IMR-90 (cell line): Measurements from ENCODE around the gene FSTL3. TPM values are rescaled to one million over a fixed set of nuclear protein-coding genes. Genes with fewer than 3 reads are reported as not detected.
"Not testable (repeated sequence)": the region's sequence is repeated elsewhere in the genome, so short reads cannot be mapped to it uniquely, and the experiment has no call there.

Experiments
- ATAC-seq: fragments of 200-7000 bp; cut with Tn5 transposase; 2 replicates; pipeline ENCODE4 v1.9.1; 2020; ENCODE audit warnings: low read depth, mild to moderate bottlenecking, moderate library complexity
- BruUV-seq: library from RNA; stranded (reverse); fragments of 400-500 nt; replicated peaks from 2 replicates; lab custom pipeline; 2021; lab: Mats Ljungman, UMichigan
- CTCF ChIA-PET: fragments of 300-600 bp; formaldehyde crosslinking; extraction: SDS; loops from one replicate; lab custom pipeline; 2021; ENCODE audit warnings: antibody characterized with exemption; lab: Yijun Ruan, JAX
- POLR2A ChIA-PET: fragments of 300-600 bp; sonication (Branson Sonifier 250); formaldehyde crosslinking; loops from one replicate; lab custom pipeline; 2022; ENCODE audit warnings: antibody characterized with exemption; ENCODE audit not compliant: unreplicated experiment; lab: Charles Lee
- DNase-seq: peaks from one replicate; pipeline ENCODE4 v3.0.0; 2013
- H2AFZ ChIP-seq: replicated peaks from 2 replicates; pipeline ENCODE3; 2013; ENCODE audit warnings: low read length, mild to moderate bottlenecking; ENCODE audit not compliant: poor library complexity
- H2AK5ac ChIP-seq: 2 replicates; pipeline ENCODE4 v1.6.1; 2013; ENCODE audit warnings: low read depth, low read length, inconsistent platforms
- H2AK9ac ChIP-seq: replicated peaks from 2 replicates; pipeline ENCODE3; 2013; ENCODE audit warnings: mild to moderate bottlenecking, low read depth, low read length, moderate library complexity; ENCODE audit not compliant: poor library complexity
- H2BK120ac ChIP-seq: 2 replicates; pipeline ENCODE4 v1.6.1; 2013; ENCODE audit warnings: low read depth, low read length, inconsistent platforms
- H2BK15ac ChIP-seq: 3 replicates; pipeline ENCODE4 v1.6.1; 2013; ENCODE audit warnings: low read depth, low read length, inconsistent platforms
- H2BK20ac ChIP-seq: 2 replicates; pipeline ENCODE4 v1.6.1; 2013; ENCODE audit warnings: low read depth, mild to moderate bottlenecking, inconsistent platforms, low read length, moderate library complexity
- H2BK5ac ChIP-seq: 2 replicates; pipeline ENCODE4 v1.6.1; 2013; ENCODE audit warnings: mild to moderate bottlenecking, low read depth, low read length, inconsistent platforms; ENCODE audit not compliant: poor library complexity, severe bottlenecking
- H3K14ac ChIP-seq: replicated peaks from 2 replicates; pipeline ENCODE4 v1.6.1; 2013; ENCODE audit warnings: low read depth, low read length, inconsistent platforms
- H3K18ac ChIP-seq: 2 replicates; pipeline ENCODE4 v1.6.1; 2013; ENCODE audit warnings: low read depth, low read length, control low read depth
- H3K23ac ChIP-seq: 2 replicates; pipeline ENCODE4 v1.6.1; 2013; ENCODE audit warnings: low read depth, low read length, inconsistent platforms
- H3K27ac ChIP-seq: 2 replicates; pipeline ENCODE4 v1.5.1; 2013; ENCODE audit warnings: mild to moderate bottlenecking, control low read depth, low read length; ENCODE audit not compliant: insufficient read depth
- H3K27me3 ChIP-seq: 2 replicates; pipeline ENCODE4 v1.6.1; 2013; ENCODE audit warnings: low read length; ENCODE audit not compliant: control insufficient read depth, insufficient read depth
- H3K36me3 ChIP-seq: 2 replicates; pipeline ENCODE4 v1.6.1; 2013; ENCODE audit warnings: low read length, mixed read lengths; ENCODE audit not compliant: control insufficient read depth, insufficient read depth
- H3K4ac ChIP-seq: 2 replicates; pipeline ENCODE4 v1.6.1; 2013; ENCODE audit warnings: low read depth, low read length, inconsistent platforms
- H3K4me1 ChIP-seq: 2 replicates; pipeline ENCODE4 v1.6.1; 2013; ENCODE audit warnings: low read length, mixed read lengths; ENCODE audit not compliant: control insufficient read depth, insufficient read depth
- H3K4me2 ChIP-seq: 2 replicates; pipeline ENCODE4 v1.6.1; 2013; ENCODE audit warnings: low read depth, mild to moderate bottlenecking, control low read depth, low read length, moderate library complexity
- H3K4me3 ChIP-seq: 2 replicates; pipeline ENCODE4 v1.5.1; 2013; ENCODE audit warnings: low read depth, mild to moderate bottlenecking, control low read depth, low read length, moderate library complexity; ENCODE audit not compliant: insufficient read depth
- H3K56ac ChIP-seq: 2 replicates; pipeline ENCODE4 v1.6.1; 2013; ENCODE audit warnings: low read length, inconsistent platforms; ENCODE audit not compliant: insufficient read depth; ENCODE audit errors: extremely low read depth
- H3K79me1 ChIP-seq, 2 experiments: 2 replicates each; pipeline ENCODE4 v1.6.1; 2013; ENCODE audit warnings: low read length in 2 of 2, inconsistent platforms in 1 of 2, low read depth in 1 of 2
- H3K9ac ChIP-seq: 2 replicates; pipeline ENCODE4 v1.6.1; 2013; ENCODE audit warnings: low read depth, low read length, control low read depth
- H3K9me1 ChIP-seq: 2 replicates; pipeline ENCODE4 v1.6.1; 2013; ENCODE audit warnings: low read length, inconsistent platforms; ENCODE audit not compliant: insufficient read depth
- H3K9me3 ChIP-seq: 2 replicates; pipeline ENCODE4 v1.6.1; 2013; ENCODE audit warnings: low read length; ENCODE audit not compliant: control insufficient read depth, insufficient read depth
- H4K20me1 ChIP-seq: 2 replicates; pipeline ENCODE4 v1.6.1; 2013; ENCODE audit warnings: low read length, inconsistent platforms; ENCODE audit not compliant: insufficient read depth
- H4K5ac ChIP-seq: 2 replicates; pipeline ENCODE4 v1.6.1; 2013; ENCODE audit warnings: mild to moderate bottlenecking, low read depth, low read length, control low read depth
- H4K8ac ChIP-seq, 2 experiments: 2 replicates each; pipeline ENCODE4 v1.6.1; 2013; ENCODE audit warnings: low read depth in 2 of 2, low read length in 2 of 2, control low read depth in 1 of 2, inconsistent platforms in 1 of 2
- H4K91ac ChIP-seq: 2 replicates; pipeline ENCODE4 v1.6.1; 2013; ENCODE audit warnings: low read depth, low read length, inconsistent platforms; ENCODE audit not compliant: insufficient read depth
- WGBS, 2 experiments: methylation state at CpG; one replicate each; pipeline versions ENCODE4 v1.1.5 to v1.1.7; 2013; ENCODE audit warnings: missing lambda C conversion rate in 2 of 2; ENCODE audit not compliant: insufficient read length in 1 of 2; ENCODE audit errors: extremely low coverage in 2 of 2; 5-methylcytosine and 5-hydroxymethylcytosine counted together
- dilution Hi-C: fragments of 300-500 bp; cut with HindIII; formaldehyde crosslinking; loops from one replicate; pipeline ENCODE4 v1.14.3; 2018; ENCODE audit warnings: low sequenced_read_pairs; ENCODE audit not compliant: unreplicated experiment
- in situ Hi-C: fragments of 300-500 bp; cut with MboI; formaldehyde crosslinking; loops from 3 replicates; pipeline ENCODE4 v1.14.3; 2019; ENCODE audit warnings: low sequenced_read_pairs, inconsistent platforms, mixed read lengths
- intact Hi-C: fragments of 100-400 bp; cut with micrococcal nuclease; formaldehyde crosslinking; loops from 2 replicates; pipeline ENCODE4 v1.10.0; 2022
- polyA plus RNA-seq, 3 experiments: library from polyadenylated mRNA; depleted of rRNA; stranded (reverse); fragments of >200 nt; gene quantifications; 2 replicates each; pipeline ENCODE4 v1.2.3, GENCODE V29; 2012; ENCODE audit warnings: low replicate concordance in 1 of 3
- total RNA-seq: library from RNA; depleted of rRNA; stranded (reverse); fragments of >200 nt; gene quantifications from 2 replicates; pipeline ENCODE4 v1.2.3, GENCODE V29; 2012

Gene FSTL3
- total and polyA plus RNA-seq, 2 of the 4 experiments (the other 2 are of a cell fraction) = 32.3 to 76.9 TPM

DNA sequence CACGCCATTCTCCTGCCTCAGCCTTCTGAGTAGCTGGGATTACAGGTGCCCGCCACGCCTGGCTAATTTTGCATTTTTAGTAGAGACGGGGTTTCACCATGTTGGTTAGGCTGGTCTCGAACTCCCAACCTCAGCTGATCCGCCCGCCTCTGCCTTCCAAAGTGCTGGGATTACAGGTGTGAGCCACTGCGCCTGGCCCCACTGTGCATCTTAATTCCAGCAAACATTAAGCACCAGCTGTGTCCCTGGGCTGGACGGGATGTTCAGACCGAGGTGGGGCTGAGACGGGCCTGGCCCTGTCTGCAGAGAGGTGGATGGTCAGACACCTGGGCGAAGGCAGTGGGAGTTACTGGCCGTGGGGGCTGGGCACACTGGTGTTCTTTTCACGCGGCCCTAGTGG, 53.4 kb downstream of the FSTL3 start:
- ATAC-seq, H3K4me2 ChIP-seq, H3K4ac ChIP-seq, H3K9me3 ChIP-seq, H3K79me1 ChIP-seq, H2AK9ac ChIP-seq, BruUV-seq, H3K27ac ChIP-seq, H3K56ac ChIP-seq, H3K18ac ChIP-seq, DNase-seq, H2BK120ac ChIP-seq, POLR2A ChIA-PET, H3K27me3 ChIP-seq, H4K91ac ChIP-seq, H3K23ac ChIP-seq, H4K20me1 ChIP-seq, H2AK5ac ChIP-seq, H4K8ac ChIP-seq, H2AFZ ChIP-seq, intact Hi-C loops, H3K4me3 ChIP-seq, H4K5ac ChIP-seq, H3K9ac ChIP-seq, H2BK5ac ChIP-seq, dilution Hi-C loops, H2BK15ac ChIP-seq, H3K4me1 ChIP-seq, CTCF ChIA-PET, H3K9me1 ChIP-seq, in situ Hi-C loops, H2BK20ac ChIP-seq, H3K14ac ChIP-seq: not testable (repeated sequence)
- H3K36me3 ChIP-seq = peaks cover 16% of the 10 kb centered on the region
- 96% methylated on average over 9 of the region's 15 CpGs; no CpG with 5 or more reads in 1 of the 2 experiments for WGBS, 2 experiments
